Duodenal mucosa (tissue), 2 donors: ENCODE measurements around the gene ZNF410.
A peak's percentile ranks its signal among the peaks of the same experiment; 100 is the strongest.

Experiments used
- H3K27ac ChIP-seq: one replicate; pipeline ENCODE4 v1.7.0; 2013; ENCODE audit warnings: low read depth, low read length
- H3K27me3 ChIP-seq, 2 donors: one replicate each; pipeline ENCODE4 v1.7.0; 2013; ENCODE audit warnings: low read length in 2 of 2, control low read depth in 1 of 2; ENCODE audit not compliant: insufficient read depth in 2 of 2, control insufficient read depth in 1 of 2
- H3K36me3 ChIP-seq, 2 donors: one replicate each; pipeline ENCODE4 v1.7.0; 2013; ENCODE audit warnings: low read length in 2 of 2, control low read depth in 1 of 2; ENCODE audit not compliant: insufficient read depth in 2 of 2, control insufficient read depth in 1 of 2
- H3K4me1 ChIP-seq, 2 donors: one replicate each; pipeline ENCODE4 v1.7.0; 2013; ENCODE audit warnings: low read length in 2 of 2, control low read depth in 1 of 2; ENCODE audit not compliant: insufficient read depth in 2 of 2, control insufficient read depth in 1 of 2
- H3K4me3 ChIP-seq, 2 donors: one replicate each; pipeline ENCODE4 v1.7.0; 2013; ENCODE audit warnings: low read length in 2 of 2, low read depth in 1 of 2
- H3K9ac ChIP-seq, 2 donors: one replicate each; pipeline ENCODE4 v1.7.0; 2013; ENCODE audit warnings: low read length in 2 of 2, low read depth in 1 of 2
- H3K9me3 ChIP-seq, 2 donors: one replicate each; pipeline ENCODE4 v1.7.0; 2013; ENCODE audit warnings: low read length in 2 of 2, control low read depth in 1 of 2; ENCODE audit not compliant: control insufficient read depth in 1 of 2

ZNF410 gene

DNA sequence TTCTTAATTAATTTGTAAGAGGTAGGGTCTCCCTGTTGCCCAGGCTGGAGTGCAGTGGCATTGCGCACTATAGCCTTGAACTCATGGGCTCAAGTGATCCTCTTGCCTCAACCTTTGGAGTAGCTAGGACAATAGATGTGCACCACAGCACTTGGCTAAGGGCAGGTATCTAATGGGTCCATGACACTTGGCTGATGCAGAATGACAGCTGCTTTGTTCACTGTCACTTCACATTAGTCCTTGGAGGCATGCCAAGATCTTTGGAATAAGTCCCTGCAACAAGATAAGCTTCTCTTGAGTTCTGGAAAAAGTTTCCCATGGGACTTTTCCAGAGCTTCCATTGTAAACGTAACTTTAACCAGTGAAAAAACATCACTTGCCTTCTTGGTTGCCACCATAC is 86.8 kb downstream of the ZNF410 start:
- Histone ChIP-seq H3K9ac (no peak overlapping the region), H3K27me3 (no peaks in the 10 kb centered on the region), H3K4me3 (no peak overlapping the region), H3K4me1 (peaks cover 17 to 25% of the 10 kb centered on the region in 2 donors), H3K27ac (no peak overlapping the region), H3K9me3 (no peaks in the 10 kb centered on the region), H3K36me3 (peaks cover 35 to 71% of the 10 kb centered on the region in 2 donors)

DNA sequence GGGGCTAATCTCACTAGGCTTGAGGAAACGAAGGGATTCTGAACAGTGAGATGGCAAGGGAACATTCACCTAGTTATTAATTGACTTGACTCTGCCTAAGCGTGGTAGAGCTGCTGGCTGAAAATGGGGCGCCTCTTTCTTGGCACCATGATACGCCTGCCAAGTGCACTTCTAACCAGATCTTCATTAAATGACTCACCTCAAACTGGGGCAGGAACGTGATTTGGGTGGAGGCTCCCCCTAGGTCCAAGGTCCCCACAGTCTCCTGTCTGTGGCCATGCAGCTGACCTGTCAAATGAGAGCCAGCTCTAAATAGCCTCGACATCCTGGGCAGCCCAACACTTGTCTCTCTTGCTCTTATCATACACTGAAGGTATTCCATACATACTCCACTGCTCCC is 89.5 kb downstream of the ZNF410 start:
- no peaks in the 10 kb centered on the region for H3K9me3 ChIP-seq
- H3K4me1 ChIP-seq = peaks cover 17 to 25% of the 10 kb centered on the region in 2 donors
- H3K36me3 ChIP-seq = peaks cover 26 to 53% of the 10 kb centered on the region in 2 donors
- no peaks in the 10 kb centered on the region for H3K27me3 ChIP-seq
- H3K27ac ChIP-seq = no peak overlapping the region
- H3K4me3 ChIP-seq = peak overlapping the region in 1 of 2 donors; percentile 43
- peak overlapping the region in 1 of 2 donors; percentile 8 for H3K9ac ChIP-seq

DNA sequence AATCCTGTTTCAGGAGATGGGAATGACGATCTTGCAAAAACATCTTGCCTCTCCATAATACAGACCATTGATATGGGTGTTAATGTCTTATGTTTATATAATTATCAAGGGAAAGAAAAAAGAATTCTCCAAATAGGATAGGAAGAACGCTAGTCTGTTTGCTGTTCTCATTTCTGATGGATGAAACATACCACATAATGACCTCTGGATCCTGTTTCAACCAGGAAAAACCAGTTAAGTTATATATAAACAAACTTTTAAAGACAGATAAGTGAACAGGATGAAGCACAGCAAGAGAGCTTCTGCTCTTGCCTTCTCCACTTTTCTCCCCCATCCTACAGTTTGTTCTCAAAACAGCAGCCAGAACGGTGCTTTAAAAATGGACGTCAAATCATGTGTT is 91.2 kb downstream of the ZNF410 start:
- no peak overlapping the region for H3K27ac ChIP-seq
- H3K9me3 ChIP-seq = no peaks in the 10 kb centered on the region
- H3K36me3 ChIP-seq = peaks cover 26 to 44% of the 10 kb centered on the region in 2 donors
- no peaks in the 10 kb centered on the region for H3K27me3 ChIP-seq
- H3K9ac ChIP-seq = no peak overlapping the region
- H3K4me3 ChIP-seq = no peak overlapping the region
- peaks cover 17 to 25% of the 10 kb centered on the region in 2 donors for H3K4me1 ChIP-seq
